ENCODE results near the gene RAB11FIP2.

GRCh38 chr10:117987244-117987909 is 59.4 kb downstream of the RAB11FIP2 start:
- TF ChIP-seq CTCF (IDR thresholded peaks at IDR 0.05) (no peak), POLR2A (IDR thresholded peaks at IDR 0.05) (no peak)
